Epithelial cell of esophagus (primary cell): ENCODE data around the gene TPM2.

Experiments used
- DNase-seq: peaks from one replicate; pipeline ENCODE4 v3.0.0; 2010; ENCODE audit warnings: low read depth
- H3K4me3 ChIP-seq: 2 replicates; pipeline ENCODE4 v1.5.1; 2011; ENCODE audit warnings: mild to moderate bottlenecking, low read length, control low read depth
- TF ChIP-seq, protein P1 (sequence below): IDR thresholded peaks from 2 replicates; pipeline ENCODE4 v1.5.1; 2011; ENCODE audit warnings: low read depth, mild to moderate bottlenecking, low read length, control low read depth, inconsistent platforms; ENCODE audit not compliant: insufficient read depth; ENCODE audit errors: missing control alignments

Gene TPM2

GRCh38 chr9:35661756-35662350 is 27.9 kb downstream of the TPM2 start:
- no peak overlapping the region for H3K4me3 ChIP-seq
- TF ChIP-seq, protein P1, sequence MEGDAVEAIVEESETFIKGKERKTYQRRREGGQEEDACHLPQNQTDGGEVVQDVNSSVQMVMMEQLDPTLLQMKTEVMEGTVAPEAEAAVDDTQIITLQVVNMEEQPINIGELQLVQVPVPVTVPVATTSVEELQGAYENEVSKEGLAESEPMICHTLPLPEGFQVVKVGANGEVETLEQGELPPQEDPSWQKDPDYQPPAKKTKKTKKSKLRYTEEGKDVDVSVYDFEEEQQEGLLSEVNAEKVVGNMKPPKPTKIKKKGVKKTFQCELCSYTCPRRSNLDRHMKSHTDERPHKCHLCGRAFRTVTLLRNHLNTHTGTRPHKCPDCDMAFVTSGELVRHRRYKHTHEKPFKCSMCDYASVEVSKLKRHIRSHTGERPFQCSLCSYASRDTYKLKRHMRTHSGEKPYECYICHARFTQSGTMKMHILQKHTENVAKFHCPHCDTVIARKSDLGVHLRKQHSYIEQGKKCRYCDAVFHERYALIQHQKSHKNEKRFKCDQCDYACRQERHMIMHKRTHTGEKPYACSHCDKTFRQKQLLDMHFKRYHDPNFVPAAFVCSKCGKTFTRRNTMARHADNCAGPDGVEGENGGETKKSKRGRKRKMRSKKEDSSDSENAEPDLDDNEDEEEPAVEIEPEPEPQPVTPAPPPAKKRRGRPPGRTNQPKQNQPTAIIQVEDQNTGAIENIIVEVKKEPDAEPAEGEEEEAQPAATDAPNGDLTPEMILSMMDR: no peak
- DNase-seq: no peak

- TF ChIP-seq, protein P1: peak; percentile 66
- no peak overlapping the region for H3K4me3 ChIP-seq
- peak; percentile 61 for DNase-seq
Observed at GRCh38 chr9:35660966-35661415, 28.7 kb downstream of the TPM2 start.

GRCh38 chr9:35659340-35659739 is 30.4 kb downstream of the TPM2 start:
- no peak overlapping the region for H3K4me3 ChIP-seq
- TF ChIP-seq, protein P1: no peak
- peak; percentile 66 for DNase-seq

DNA sequence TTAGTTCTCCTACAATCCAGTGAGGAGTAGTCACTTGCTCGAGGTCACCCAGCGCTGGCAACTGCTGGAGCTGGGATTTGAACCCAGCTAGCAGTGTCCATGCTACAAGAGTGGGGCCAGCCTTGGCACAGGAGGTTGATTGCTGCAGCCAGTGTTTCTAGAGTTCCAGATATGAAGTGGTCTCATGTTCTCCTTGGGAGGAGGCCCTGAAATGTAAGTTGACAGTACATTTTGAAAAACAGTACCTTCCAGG is 30.8 kb downstream of the TPM2 start:
- peak overlapping the region; percentile 81 for H3K4me3 ChIP-seq

GRCh38 chr9:35658137-35658967 is 31.4 kb downstream of the TPM2 start, which contains the start of gene CCDC107:
TSS of gene CCDC107 (plus strand) at chr9:35658292. CDS start at chr9:35658380, 88 bp downstream.
- peak within 1 kb of the TSS; percentile 81 for H3K4me3 ChIP-seq
- peak; percentile 77 for DNase-seq
- TF ChIP-seq, protein P1: peak; percentile 42

More for the DNA sequence above, 30.8 kb downstream of the TPM2 start:
- TF ChIP-seq, protein P1: no peak
- DNase-seq: peak; percentile 54

DNA sequence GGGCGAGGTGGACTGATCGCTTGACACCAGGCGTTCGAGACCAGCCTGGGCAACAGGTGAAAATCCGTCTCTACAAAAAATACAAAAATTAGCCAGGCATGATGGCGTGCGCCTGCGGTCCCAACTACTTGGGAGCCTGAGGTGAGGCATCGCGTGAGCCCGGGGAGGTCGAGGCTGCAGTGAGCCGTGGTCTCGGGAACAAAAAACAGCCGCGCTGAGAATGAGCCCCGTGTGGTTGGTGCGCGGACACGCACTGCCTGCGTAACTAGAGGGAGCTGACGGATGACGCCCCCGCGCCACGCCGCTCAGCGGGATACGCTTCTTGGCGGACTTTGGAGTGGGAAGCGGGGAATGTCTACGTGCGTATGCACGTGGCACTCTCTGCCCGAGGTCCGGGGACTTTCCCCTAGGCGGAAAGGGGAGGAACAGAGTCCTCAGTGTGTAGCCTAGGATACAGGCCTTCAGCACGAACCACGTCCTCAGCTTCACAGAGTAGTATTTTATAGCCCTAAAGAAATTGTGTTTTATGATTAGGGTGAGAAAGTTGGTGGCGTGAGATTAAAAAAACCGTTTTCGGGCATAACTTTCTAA is 32.1 kb downstream of the TPM2 start, which contains the start of gene RMRP:
Gene RMRP (minus strand): TSS at position 474 of the 591 bp plus-strand sequence.
- TF ChIP-seq, protein P1: peak; percentile 26
- peak; percentile 100 for DNase-seq
- H3K4me3 ChIP-seq: peak within 1 kb of the TSS; percentile 81
